HG02623 (cell line): ENCODE results near the gene LINC00632.

Experiments used
- ATAC-seq: cut with Tn5 transposase; IDR thresholded peaks from one replicate; pipeline ENCODE4 v1.9.1; 2021; ENCODE audit warnings: moderate library complexity; ENCODE audit not compliant: unreplicated experiment

The LINC00632 gene

GRCh38 chrX:140764401-140764919 is 54.9 kb downstream of the LINC00632 start:
- ATAC-seq, result no peak

- ATAC-seq, result no peak
Observed at GRCh38 chrX:140765043-140765784, 55.7 kb downstream of the LINC00632 start.

GRCh38 chrX:140766024-140766611 is 56.6 kb downstream of the LINC00632 start:
- no peak for ATAC-seq

GRCh38 chrX:140767646-140768045 is 58.1 kb downstream of the LINC00632 start:
- no peak for ATAC-seq

- no peak for ATAC-seq
Observed at GRCh38 chrX:140775211-140775610, 65.7 kb downstream of the LINC00632 start.

- no peak for ATAC-seq
Observed at GRCh38 chrX:140776320-140776719, 66.8 kb downstream of the LINC00632 start.

- ATAC-seq, result no peak
Observed at GRCh38 chrX:140794642-140795041, 85.1 kb downstream of the LINC00632 start.

GRCh38 chrX:140799216-140799615 is 89.7 kb downstream of the LINC00632 start:
- no peak for ATAC-seq

- no peak for ATAC-seq
Observed at GRCh38 chrX:140804292-140804691, 94.7 kb downstream of the LINC00632 start.

- ATAC-seq, result no peak
Observed at GRCh38 chrX:140815868-140816267, 106.3 kb downstream of the LINC00632 start.

- no peak for ATAC-seq
Observed at GRCh38 chrX:140817943-140818342, 108.4 kb downstream of the LINC00632 start.

- no peak for ATAC-seq
Observed at GRCh38 chrX:140821280-140821679, 111.7 kb downstream of the LINC00632 start.

GRCh38 chrX:140822184-140822583 is 112.6 kb downstream of the LINC00632 start:
- no peak for ATAC-seq

- ATAC-seq, result no peak
Observed at GRCh38 chrX:140822861-140823260, 113.3 kb downstream of the LINC00632 start.

GRCh38 chrX:140836874-140837273 is 127.3 kb downstream of the LINC00632 start:
- no peak for ATAC-seq
